GM23338 (cell line): ENCODE results near the gene UBE2G1. TPM values are rescaled to one million over a fixed set of nuclear protein-coding genes. Genes with fewer than 3 reads are reported as not detected.

Source experiments
- ATAC-seq: fragments of 200-7000 bp; cut with Tn5 transposase; 3 replicates; pipeline ENCODE4 v1.9.1; 2020
- DNase-seq: peaks from one replicate; pipeline ENCODE4 v3.0.0-alpha.2; 2015; ENCODE audit warnings: low spot score
- H2AFZ ChIP-seq: fragments of 200-600 bp; sonication (generic); 2 replicates; pipeline ENCODE4 v1.8.0; 2016; ENCODE audit warnings: antibody characterized with exemption, mild to moderate bottlenecking, moderate library complexity
- H3F3A ChIP-seq: fragments of 200-600 bp; sonication (generic); replicated peaks from 2 replicates; pipeline ENCODE4 v1.8.0; 2017; ENCODE audit warnings: antibody characterized with exemption, mixed run types, low read depth
- H3K27ac ChIP-seq: fragments of 200-600 bp; sonication (generic); 2 replicates; pipeline ENCODE4 v1.6.1; 2016; ENCODE audit warnings: low read depth
- H3K27me3 ChIP-seq: fragments of 200-600 bp; sonication (generic); 2 replicates; pipeline ENCODE4 v1.8.0; 2016; ENCODE audit warnings: mild to moderate bottlenecking, mixed run types, moderate library complexity; ENCODE audit not compliant: insufficient read depth
- H3K36me3 ChIP-seq: fragments of 200-600 bp; sonication (generic); 2 replicates; pipeline ENCODE4 v1.8.0; 2016; ENCODE audit warnings: mild to moderate bottlenecking; ENCODE audit not compliant: insufficient read depth
- H3K4me1 ChIP-seq: fragments of 200-600 bp; sonication (generic); 2 replicates; pipeline ENCODE4 v1.8.0; 2016; ENCODE audit warnings: mild to moderate bottlenecking, moderate library complexity; ENCODE audit not compliant: insufficient read depth
- H3K4me2 ChIP-seq: fragments of 200-600 bp; sonication (generic); 2 replicates; pipeline ENCODE4 v1.7.1; 2017; ENCODE audit warnings: mixed run types
- H3K4me3 ChIP-seq: fragments of 200-600 bp; sonication (generic); 2 replicates; pipeline ENCODE4 v1.6.1; 2016; ENCODE audit warnings: mixed run types
- H3K79me2 ChIP-seq: fragments of 200-600 bp; sonication (generic); replicated peaks from 2 replicates; pipeline ENCODE4 v1.8.0; 2017; ENCODE audit warnings: mild to moderate bottlenecking; ENCODE audit not compliant: insufficient read depth
- H3K9me2 ChIP-seq: fragments of 200-600 bp; sonication (generic); 2 replicates; pipeline ENCODE4 v1.8.0; 2017; ENCODE audit not compliant: insufficient read depth
- H4K20me1 ChIP-seq: fragments of 200-600 bp; sonication (generic); replicated peaks from 2 replicates; pipeline ENCODE4 v1.8.0; 2017; ENCODE audit warnings: mild to moderate bottlenecking; ENCODE audit not compliant: insufficient read depth
- H3K27ac Mint-ChIP-seq: 2 replicates; pipeline ENCODE4 v1.8.0; 2020; ENCODE audit warnings: inconsistent platforms, mild to moderate bottlenecking, moderate library complexity, mixed read lengths
- H3K27me3 Mint-ChIP-seq: 3 replicates; pipeline ENCODE4 v1.8.0; 2022; ENCODE audit warnings: low read depth, mild to moderate bottlenecking, moderate library complexity, mixed read lengths, inconsistent platforms; ENCODE audit not compliant: insufficient read depth, poor library complexity
- H3K36me3 Mint-ChIP-seq: 3 replicates; pipeline ENCODE4 v1.8.0; 2021; ENCODE audit warnings: low read depth, mild to moderate bottlenecking, inconsistent platforms, moderate library complexity, mixed read lengths
- H3K4me1 Mint-ChIP-seq: 3 replicates; pipeline ENCODE4 v1.8.0; 2020; ENCODE audit warnings: mild to moderate bottlenecking, inconsistent platforms, mixed read lengths
- H3K4me3 Mint-ChIP-seq: 3 replicates; pipeline ENCODE4 v1.8.0; 2021; ENCODE audit warnings: moderate library complexity, mild to moderate bottlenecking, inconsistent platforms, mixed read lengths
- H3K9me3 Mint-ChIP-seq: 3 replicates; pipeline ENCODE4 v1.8.0; 2020; ENCODE audit warnings: moderate library complexity, mild to moderate bottlenecking, inconsistent platforms, mixed read lengths
- CREB1 ChIP-seq: fragments of 250-450 bp; sonication (Bioruptor Pico); IDR thresholded peaks from 2 replicates; pipeline ENCODE4 v1.5.0; 2020; ENCODE audit warnings: low read depth, mild to moderate bottlenecking, moderate library complexity
- CTCF ChIP-seq, 2 experiments: fragments of 200-600 bp in 1 of 2; sonication (generic) in 1 of 2; conservative IDR thresholded peaks; 2 replicates each; pipeline versions ENCODE4 v1.5.1 to v1.6.1; 2016 to 2017; ENCODE audit warnings: antibody characterized with exemption in 2 of 2, low read depth in 2 of 2, mild to moderate bottlenecking in 2 of 2, moderate library complexity in 1 of 2
- ETS1 ChIP-seq: IDR thresholded peaks from 2 replicates; pipeline ENCODE4 v1.6.1; 2016; ENCODE audit warnings: antibody characterized with exemption
- EZH2phosphoT487 ChIP-seq: fragments of 200-600 bp; sonication (generic); IDR thresholded peaks from one replicate; pipeline ENCODE4 v1.8.1; 2018; ENCODE audit warnings: antibody characterized with exemption; ENCODE audit not compliant: unreplicated experiment
- NANOG ChIP-seq: IDR thresholded peaks from 2 replicates; pipeline ENCODE4 v1.6.1; 2016; ENCODE audit warnings: antibody characterized with exemption, borderline replicate concordance
- POLR2AphosphoS5 ChIP-seq: IDR thresholded peaks from 2 replicates; pipeline ENCODE4 v1.6.1; 2016; ENCODE audit warnings: antibody characterized with exemption, low read depth
- STAT1 ChIP-seq: IDR thresholded peaks from one replicate; pipeline ENCODE4 v1.6.1; 2016; ENCODE audit warnings: antibody characterized with exemption; ENCODE audit not compliant: unreplicated experiment
- ZNF114 ChIP-seq: fragments of 250-450 bp; sonication (Bioruptor Pico); IDR thresholded peaks from 2 replicates; pipeline ENCODE4 v1.5.0; 2020; ENCODE audit warnings: mild to moderate bottlenecking, moderate library complexity
- ZNF462 ChIP-seq: fragments of 250-450 bp; sonication (Bioruptor Pico); IDR thresholded peaks from 2 replicates; pipeline ENCODE4 v1.5.0; 2020; ENCODE audit warnings: mild to moderate bottlenecking, moderate library complexity
- polyA plus RNA-seq: library from polyadenylated mRNA; unstranded; fragments of >200 nt; fragmentation: Nextera tagmentation; extraction: Ambion mirVana; gene quantifications from 2 replicates; pipeline ENCODE4 v1.2.1, GENCODE V29; 2016
- total RNA-seq: library from RNA; depleted of rRNA; stranded (reverse); fragments of >200 nt; shearing (Covaris generic); gene quantifications from 2 replicates; pipeline ENCODE4 v1.2.3, GENCODE V29; 2014

Gene UBE2G1
- total and polyA plus RNA-seq, 2 experiments from 2014 or later, result 71.9 to 145 TPM

- Mint-ChIP-seq H3K9me3 (peaks cover 12% of the 10 kb centered on the region; the same call in 2 of the 3 replicates), H3K4me3 (no peak overlapping the region; the same call in 2 of the 3 replicates), H3K4me1 (peaks cover 52% of the 10 kb centered on the region), H3K27me3 (peaks cover 4% of the 10 kb centered on the region), H3K27ac (no peak overlapping the region; the same call in 1 of the 2 replicates), H3K36me3 (peaks cover 55% of the 10 kb centered on the region)
- Histone ChIP-seq H3K27me3 (no peaks in the 10 kb centered on the region), H3K9me2 (no peaks in the 10 kb centered on the region), H3K4me3 (no peak overlapping the region), H3K36me3 (0 out of 2 replicates have a peak, but pooled peaks cover 3% of the 10 kb centered on the region), H3K27ac (peak overlapping the region; percentile 79; the same call in 1 of the 2 replicates), H2AFZ (no peak overlapping the region), H4K20me1 (peaks cover 34% of the 10 kb centered on the region), H3K4me2 (no peak overlapping the region), H3F3A (peaks cover 3% of the 10 kb centered on the region), H3K4me1 (peaks cover 62% of the 10 kb centered on the region), H3K79me2 (peaks cover 95% of the 10 kb centered on the region)
- TF ChIP-seq ETS1 (no peak), CREB1 (no peak)
- ATAC-seq (no peak), DNase-seq (peak; percentile 21)
Measured at GRCh38 chr17:4310354-4311060, 56.0 kb downstream of the UBE2G1 start.

DNA sequence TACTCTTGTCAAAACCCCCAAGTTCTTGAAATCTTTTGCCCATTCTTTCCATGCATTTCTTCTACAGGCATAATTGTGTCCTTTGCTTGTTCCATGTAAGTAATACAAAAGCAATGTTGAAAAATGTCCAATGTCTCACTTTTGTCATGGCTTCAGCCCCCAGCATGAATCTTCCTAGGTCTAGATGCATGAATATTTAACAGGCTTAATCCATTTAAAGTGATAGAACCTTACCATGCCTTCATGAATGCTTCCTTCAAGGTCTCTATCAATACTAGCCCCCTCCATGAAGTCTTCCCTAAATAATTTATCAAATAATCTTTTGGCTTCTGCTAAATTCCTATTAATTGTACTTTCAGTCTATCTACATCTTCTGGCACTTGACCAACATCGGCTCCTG, 56.6 kb downstream of the UBE2G1 start:
- Histone ChIP-seq H2AFZ (no peak overlapping the region), H3K4me3 (no peak overlapping the region), H3K27ac (peak overlapping the region; percentile 79), H3K4me1 (peaks cover 60% of the 10 kb centered on the region), H3F3A (peaks cover 7% of the 10 kb centered on the region), H3K27me3 (no peaks in the 10 kb centered on the region), H3K4me2 (no peak overlapping the region), H3K79me2 (peaks cover 94% of the 10 kb centered on the region), H3K36me3 (0 out of 2 replicates have a peak, but pooled peaks cover 3% of the 10 kb centered on the region), H4K20me1 (peaks cover 34% of the 10 kb centered on the region), H3K9me2 (no peaks in the 10 kb centered on the region)
- Mint-ChIP-seq H3K4me1 (peaks cover 53% of the 10 kb centered on the region), H3K9me3 (peaks cover 12% of the 10 kb centered on the region; the same call in 2 of the 3 replicates), H3K4me3 (no peak overlapping the region), H3K27ac (peak overlapping the region; percentile 15; the same call in 1 of the 2 replicates), H3K36me3 (peaks cover 60% of the 10 kb centered on the region), H3K27me3 (peaks cover 4% of the 10 kb centered on the region)
- DNase-seq (no peak), ATAC-seq (no peak)
- TF ChIP-seq CREB1 (no peak), EZH2phosphoT487 (no peak), CTCF (conservative IDR thresholded peaks at IDR 0.05; ENCODE audit: low read depth in 2 of 2) (no peak), ZNF462 (no peak), POLR2AphosphoS5 (no peak), ETS1 (no peak), NANOG (no peak), ZNF114 (CRISPR knock-in tag) (no peak), STAT1 (no peak)
